Thyroid gland (tissue), 4 donors: ENCODE results near the gene LIMK1. TPM values are rescaled to one million over a fixed set of nuclear protein-coding genes. Genes with fewer than 3 reads are reported as not detected.

Experiments
- DNase-seq, 2 donors: peaks; one replicate each; pipeline ENCODE4 v3.0.0-alpha.2; 2019
- H3K27ac ChIP-seq, 3 donors: fragments of 200-600 bp; sonication (generic); 1 replicate in 2 of 3; 2 replicates in 1 of 3; pipeline ENCODE4 v1.5.1; 2016 to 2019; ENCODE audit warnings: mild to moderate bottlenecking in 1 of 3, moderate library complexity in 1 of 3
- H3K27me3 ChIP-seq: fragments of 200-600 bp; sonication (generic); one replicate; pipeline ENCODE4 v1.5.1; 2019
- H3K36me3 ChIP-seq, 2 donors: fragments of 200-600 bp; sonication (generic); one replicate each; pipeline ENCODE4 v1.5.1; 2016 to 2019
- H3K4me1 ChIP-seq, 2 donors: fragments of 200-600 bp; sonication (generic); one replicate each; pipeline ENCODE4 v1.5.1; 2017 to 2019
- H3K4me3 ChIP-seq, 3 donors: fragments of 200-600 bp; sonication (generic); replicated peaks in 1 of 3; 1 replicate in 2 of 3; 2 replicates in 1 of 3; pipeline ENCODE4 v1.5.1; 2016; ENCODE audit warnings: mild to moderate bottlenecking in 1 of 3
- H3K9me3 ChIP-seq: fragments of 200-600 bp; sonication (generic); one replicate; pipeline ENCODE4 v1.5.1; 2017
- POLR2A ChIP-seq, 2 donors: fragments of 450-650 bp; IDR thresholded peaks; one replicate each; pipeline ENCODE4 v1.6.1; 2017; ENCODE audit warnings: antibody characterized with exemption in 2 of 2, mild to moderate bottlenecking in 2 of 2, moderate library complexity in 1 of 2
- WGBS, 2 donors: methylation state at CpG; one replicate each; pipeline ENCODE4 v1.1.5; 2017; 5-methylcytosine and 5-hydroxymethylcytosine counted together
- intact Hi-C: fragments of 100-400 bp; cut with DNase I; formaldehyde crosslinking; loops from one replicate; pipeline ENCODE4 v1.15.1; 2023
- total RNA-seq, 4 donors: library from RNA; depleted of rRNA; stranded (reverse); fragments of >200 nt; gene quantifications; one replicate each; pipeline ENCODE4 v1.2.3, GENCODE V29; 2016
- TF ChIP-seq, protein P1 (sequence below), 6 experiments: fragments of 200-600 bp in 3 of 6; fragments of 450-650 bp in 3 of 6; sonication (generic) in 3 of 6; IDR thresholded peaks; one replicate each; pipeline ENCODE4 v1.5.1; 2016 to 2019; ENCODE audit warnings: antibody characterized with exemption in 6 of 6, mild to moderate bottlenecking in 2 of 6, inconsistent platforms in 1 of 6, moderate library complexity in 1 of 6

The LIMK1 gene
- total RNA-seq, 4 donors from 2014 or later = 16.7 to 32.8 (median 21.5) TPM

DNA sequence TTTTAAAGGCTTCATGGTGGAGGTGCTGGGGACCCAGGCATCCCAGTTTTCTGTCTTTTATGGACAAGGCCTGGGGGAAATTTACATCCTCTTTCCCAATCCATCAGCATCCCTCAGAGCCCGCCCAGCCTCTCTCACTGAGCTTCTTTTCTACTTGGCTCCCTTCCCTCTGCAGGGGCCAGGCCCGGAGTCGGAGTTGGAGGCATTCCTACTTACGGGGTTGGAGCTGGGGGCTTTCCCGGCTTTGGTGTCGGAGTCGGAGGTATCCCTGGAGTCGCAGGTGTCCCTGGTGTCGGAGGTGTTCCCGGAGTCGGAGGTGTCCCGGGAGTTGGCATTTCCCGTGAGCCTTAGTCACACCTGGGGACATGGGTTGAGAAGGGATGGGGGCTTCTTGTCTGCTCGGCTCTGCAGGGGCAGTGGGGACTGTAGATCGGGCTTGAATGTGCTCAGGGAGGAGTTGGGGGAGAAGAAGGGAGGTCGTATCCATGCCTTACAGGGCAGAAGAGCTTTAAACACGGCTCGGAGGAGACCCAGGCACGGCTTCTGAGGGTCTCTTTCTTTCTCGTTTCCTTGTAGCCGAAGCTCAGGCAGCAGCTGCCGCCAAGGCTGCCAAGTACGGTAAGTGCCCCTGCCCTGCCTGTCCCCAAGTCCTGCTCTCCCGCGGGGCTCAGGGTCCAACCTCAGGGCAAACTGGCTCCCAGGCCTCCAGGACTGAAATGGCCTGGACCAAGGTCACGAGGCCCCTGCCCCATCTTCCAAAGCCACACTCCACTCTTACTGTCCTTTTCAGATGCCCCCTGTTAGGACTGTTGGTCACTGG is 27.3 kb upstream of the LIMK1 start:
- DNase-seq = no peak
- TF ChIP-seq POLR2A (IDR thresholded peaks at IDR 0.05) = no peak
- TF ChIP-seq, protein P1, sequence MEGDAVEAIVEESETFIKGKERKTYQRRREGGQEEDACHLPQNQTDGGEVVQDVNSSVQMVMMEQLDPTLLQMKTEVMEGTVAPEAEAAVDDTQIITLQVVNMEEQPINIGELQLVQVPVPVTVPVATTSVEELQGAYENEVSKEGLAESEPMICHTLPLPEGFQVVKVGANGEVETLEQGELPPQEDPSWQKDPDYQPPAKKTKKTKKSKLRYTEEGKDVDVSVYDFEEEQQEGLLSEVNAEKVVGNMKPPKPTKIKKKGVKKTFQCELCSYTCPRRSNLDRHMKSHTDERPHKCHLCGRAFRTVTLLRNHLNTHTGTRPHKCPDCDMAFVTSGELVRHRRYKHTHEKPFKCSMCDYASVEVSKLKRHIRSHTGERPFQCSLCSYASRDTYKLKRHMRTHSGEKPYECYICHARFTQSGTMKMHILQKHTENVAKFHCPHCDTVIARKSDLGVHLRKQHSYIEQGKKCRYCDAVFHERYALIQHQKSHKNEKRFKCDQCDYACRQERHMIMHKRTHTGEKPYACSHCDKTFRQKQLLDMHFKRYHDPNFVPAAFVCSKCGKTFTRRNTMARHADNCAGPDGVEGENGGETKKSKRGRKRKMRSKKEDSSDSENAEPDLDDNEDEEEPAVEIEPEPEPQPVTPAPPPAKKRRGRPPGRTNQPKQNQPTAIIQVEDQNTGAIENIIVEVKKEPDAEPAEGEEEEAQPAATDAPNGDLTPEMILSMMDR (IDR thresholded peaks at IDR 0.05) = no peak
- 86 to 89% methylated on average over 26 of the region's 26 CpGs for WGBS, 2 donors
- H3K4me3 ChIP-seq = no peak overlapping the region
- H3K9me3 ChIP-seq = no peaks in the 10 kb centered on the region
- H3K27ac ChIP-seq = no peak overlapping the region
- intact Hi-C loops = no loop called here
- peaks cover 16 to 22% of the 10 kb centered on the region in 2 donors for H3K4me1 ChIP-seq
- no peaks in the 10 kb centered on the region for H3K27me3 ChIP-seq
- no peaks in the 10 kb centered on the region for H3K36me3 ChIP-seq

DNA sequence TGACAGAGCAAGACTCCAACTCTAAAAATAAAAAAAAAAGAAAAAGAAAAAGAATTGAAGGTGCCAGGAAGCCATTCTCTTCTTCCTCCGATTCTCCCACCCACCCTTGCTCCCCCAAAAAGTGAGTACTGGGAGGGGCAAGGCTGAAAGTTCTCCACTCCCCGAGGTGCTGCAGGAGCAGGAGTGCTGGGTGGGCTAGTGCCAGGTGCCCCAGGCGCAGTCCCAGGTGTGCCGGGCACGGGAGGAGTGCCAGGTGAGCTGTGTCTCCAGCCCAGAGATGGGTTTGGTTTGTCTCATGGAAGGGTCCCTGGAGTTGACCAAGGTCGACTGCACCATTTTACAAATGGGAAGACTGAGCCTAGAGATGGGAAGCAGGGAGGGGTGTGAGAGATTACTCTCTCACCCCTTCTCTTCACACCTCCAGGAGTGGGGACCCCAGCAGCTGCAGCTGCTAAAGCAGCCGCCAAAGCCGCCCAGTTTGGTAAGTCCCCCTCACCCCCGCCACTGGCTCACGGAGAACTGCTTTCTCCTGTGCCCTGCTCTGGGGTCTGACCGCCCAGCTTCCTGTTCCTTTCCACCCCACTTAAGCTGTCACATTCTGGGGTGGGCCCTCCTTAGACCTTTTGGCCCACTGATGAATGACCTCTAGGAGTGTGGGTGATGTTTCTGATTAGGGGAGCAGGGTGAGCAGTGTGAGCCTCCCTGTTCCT is 26.2 kb upstream of the LIMK1 start:
- H3K4me3 ChIP-seq = no peak overlapping the region
- TF ChIP-seq, protein P1 (IDR thresholded peaks at IDR 0.05) = no peak
- no peak for TF ChIP-seq POLR2A (IDR thresholded peaks at IDR 0.05)
- no peaks in the 10 kb centered on the region for H3K9me3 ChIP-seq
- no peaks in the 10 kb centered on the region for H3K36me3 ChIP-seq
- peaks cover 21 to 32% of the 10 kb centered on the region in 2 donors for H3K4me1 ChIP-seq
- no peak overlapping the region for H3K27ac ChIP-seq
- WGBS, 2 donors = 83 to 92% methylated on average over 6 to 11 of the region's 11 CpGs
- DNase-seq = no peak
- no peaks in the 10 kb centered on the region for H3K27me3 ChIP-seq
- intact Hi-C loops = no loop called here

DNA sequence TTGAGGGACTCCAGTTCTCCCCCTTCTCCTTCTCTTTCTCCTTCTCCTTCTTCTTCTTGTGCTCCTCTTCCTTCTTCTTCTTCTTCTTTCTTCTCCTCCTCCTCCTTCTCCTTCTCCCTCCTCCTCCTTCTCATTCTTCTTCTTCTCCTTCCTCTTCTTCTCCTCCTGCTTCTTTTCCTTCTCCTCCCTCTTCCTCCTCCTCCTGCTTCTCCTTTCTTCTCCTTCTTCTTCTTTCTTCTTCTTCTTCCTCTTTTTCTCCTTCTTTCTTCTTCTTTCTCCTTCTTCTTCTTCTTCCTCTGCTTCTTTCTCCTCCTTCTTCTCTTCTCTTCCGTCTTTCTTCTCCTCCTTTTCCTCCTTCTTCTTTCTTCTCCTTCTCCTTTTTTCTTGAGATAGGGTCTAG is 25.6 kb upstream of the LIMK1 start:
- Histone ChIP-seq H3K4me3 (no peak overlapping the region), H3K27me3 (no peaks in the 10 kb centered on the region), H3K36me3 (no peaks in the 10 kb centered on the region), H3K9me3 (no peaks in the 10 kb centered on the region), H3K4me1 (peaks cover 20 to 30% of the 10 kb centered on the region in 2 donors), H3K27ac (no peak overlapping the region)
- TF ChIP-seq, protein P1 (IDR thresholded peaks at IDR 0.05) = no peak
- no peak for TF ChIP-seq POLR2A (IDR thresholded peaks at IDR 0.05)
- 82 to 93% methylated on average over 1 of the region's 1 CpG for WGBS, 2 donors
- DNase-seq = no peak
- intact Hi-C loops = no loop called here

DNA sequence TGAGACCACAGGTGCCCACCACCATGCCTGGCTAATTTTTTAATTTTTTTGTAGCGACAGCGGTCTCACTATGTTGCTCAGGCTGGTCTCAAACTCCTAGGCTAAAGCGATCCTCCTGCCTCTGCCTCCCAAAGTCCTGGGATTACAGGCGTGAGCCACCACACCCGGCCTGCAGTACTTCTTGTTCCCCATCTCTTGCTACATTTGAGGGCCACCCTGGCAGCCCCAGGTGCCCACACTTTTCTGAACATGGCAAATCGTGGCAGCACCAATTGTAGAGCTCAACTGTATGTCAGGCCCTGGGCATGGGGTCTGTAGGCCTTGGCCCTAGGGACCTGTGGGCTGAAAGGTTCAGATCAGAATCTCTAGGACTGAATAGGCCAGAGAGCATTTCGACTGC is 25.1 kb upstream of the LIMK1 start:
- Histone ChIP-seq H3K4me1 (peaks cover 19 to 30% of the 10 kb centered on the region in 2 donors), H3K4me3 (no peak overlapping the region), H3K27ac (no peak overlapping the region), H3K36me3 (no peaks in the 10 kb centered on the region), H3K27me3 (no peaks in the 10 kb centered on the region), H3K9me3 (no peaks in the 10 kb centered on the region)
- intact Hi-C loops = no loop called here
- TF ChIP-seq, protein P1 (IDR thresholded peaks at IDR 0.05) = no peak
- no peak for TF ChIP-seq POLR2A (IDR thresholded peaks at IDR 0.05)
- DNase-seq = no peak
- 93 to 97% methylated on average over 7 of the region's 7 CpGs for WGBS, 2 donors

DNA sequence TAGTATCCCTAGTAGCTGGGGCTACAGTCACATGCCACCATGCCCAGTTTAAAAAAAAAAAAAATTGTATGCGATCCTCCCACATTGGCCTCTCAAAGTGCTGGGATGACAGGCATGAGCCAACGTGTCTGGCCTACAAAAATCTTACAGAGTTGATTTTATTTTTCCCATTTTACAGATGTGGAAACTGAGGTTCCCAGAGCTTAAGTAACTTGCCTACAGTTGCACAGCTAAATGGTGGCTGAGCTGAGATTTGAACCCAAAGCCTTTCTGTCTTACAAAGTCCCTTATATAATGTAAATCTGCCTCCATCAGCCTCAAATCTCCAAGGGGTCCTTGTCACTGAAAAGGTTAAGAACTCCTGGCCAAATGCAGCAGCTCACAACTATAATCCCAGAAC is 24.6 kb upstream of the LIMK1 start:
- DNase-seq = no peak
- H3K27me3 ChIP-seq = no peaks in the 10 kb centered on the region
- intact Hi-C loops = no loop called here
- H3K4me1 ChIP-seq = peaks cover 19 to 30% of the 10 kb centered on the region in 2 donors
- H3K9me3 ChIP-seq = no peaks in the 10 kb centered on the region
- H3K36me3 ChIP-seq = no peaks in the 10 kb centered on the region
- TF ChIP-seq, protein P1 (IDR thresholded peaks at IDR 0.05) = no peak
- no peak for TF ChIP-seq POLR2A (IDR thresholded peaks at IDR 0.05)
- H3K4me3 ChIP-seq = no peak overlapping the region
- peak overlapping the region in 1 of 3 donors; percentile 94 for H3K27ac ChIP-seq
- 77 to 79% methylated on average over 2 of the region's 2 CpGs for WGBS, 2 donors
